HepG2 (cell line): ENCODE results near the gene SFMBT1. TPM values are rescaled to one million over a fixed set of nuclear protein-coding genes. Genes with fewer than 3 reads are reported as not detected.
A peak's percentile ranks its signal among the peaks of the same experiment; 100 is the strongest.

Experiments used
- ATAC-seq: fragments of 200-7000 bp; cut with Tn5 transposase; 3 replicates; pipeline ENCODE4 v1.9.1; 2020; ENCODE audit warnings: mild to moderate bottlenecking, moderate library complexity
- BruUV-seq: library from RNA; stranded (reverse); fragments of 400-500 nt; replicated peaks from 2 replicates; lab custom pipeline; 2021; lab: Mats Ljungman, UMichigan
- CTCF ChIA-PET: fragments of 300-600 bp; formaldehyde crosslinking; extraction: SDS; loops from one replicate; lab custom pipeline; 2021; ENCODE audit warnings: low total read pairs, inconsistent platforms, low intra/inter-chr PET ratio; lab: Yijun Ruan, JAX
- POLR2A ChIA-PET: fragments of 350-600 bp; sonication (Branson Sonifier 250); formaldehyde crosslinking; loops from one replicate; lab custom pipeline; 2020; ENCODE audit warnings: antibody characterized with exemption, inconsistent platforms; lab: Yijun Ruan, JAX
- DNase-seq: peaks from one replicate; pipeline ENCODE4 v3.0.0-alpha.2; 2015; ENCODE audit warnings: low spot score
- FAIRE-seq: peaks from 3 replicates; lab custom pipeline; 2011; peaks lifted over from hg19 to GRCh38; lab: Jason Lieb, UNC
- H2AFZ ChIP-seq: one replicate; pipeline ENCODE4 v1.6.1; 2011; ENCODE audit warnings: low read length, inconsistent platforms
- H3K27ac ChIP-seq: fragments of 300-600 bp; 3 replicates; pipeline ENCODE4 v1.8.0; 2011; ENCODE audit warnings: mixed run types, mild to moderate bottlenecking, mixed read lengths, low read length, inconsistent platforms; ENCODE audit not compliant: insufficient read depth; ENCODE audit errors: extremely low read length
- H3K27me3 ChIP-seq, 2 experiments: fragments of 200-600 bp in 1 of 2; 2 replicates in 1 of 2; 3 replicates in 1 of 2; pipeline versions ENCODE4 v1.6.0 to v1.8.0; 2011; ENCODE audit warnings: low read length in 2 of 2, mild to moderate bottlenecking in 2 of 2, moderate library complexity in 2 of 2, inconsistent platforms in 1 of 2; ENCODE audit not compliant: insufficient read depth in 2 of 2, control insufficient read depth in 1 of 2
- H3K36me3 ChIP-seq, 2 experiments: fragments of 200-600 bp in 1 of 2; replicated peaks in 1 of 2; 2 replicates in 1 of 2; 3 replicates in 1 of 2; pipeline versions ENCODE4 v1.5.1 to v1.8.0; 2011; ENCODE audit warnings: low read length in 2 of 2, inconsistent platforms in 1 of 2; ENCODE audit not compliant: insufficient read depth in 2 of 2, control insufficient read depth in 1 of 2
- H3K4me1 ChIP-seq: 2 replicates; pipeline ENCODE4 v1.5.1; 2012; ENCODE audit warnings: low read length, inconsistent platforms; ENCODE audit not compliant: insufficient read depth
- H3K4me2 ChIP-seq: 2 replicates; pipeline ENCODE4 v1.6.0; 2011; ENCODE audit warnings: low read depth, low read length, inconsistent platforms
- H3K4me3 ChIP-seq, 3 experiments: fragments of 200-600 bp in 1 of 3; sonication (generic), shearing (Covaris generic) in 1 of 3; replicated peaks in 1 of 3; 2 replicates each; pipeline ENCODE4 v1.5.1; 2011 to 2016; ENCODE audit warnings: low read length in 3 of 3, inconsistent platforms in 2 of 3, low read depth in 2 of 3, mild to moderate bottlenecking in 2 of 3, control low read depth in 1 of 3, mixed read lengths in 1 of 3; ENCODE audit not compliant: insufficient read depth in 1 of 3
- H3K79me2 ChIP-seq: one replicate; pipeline ENCODE4 v1.6.1; 2011; ENCODE audit warnings: low read length, inconsistent platforms; ENCODE audit not compliant: insufficient read depth
- H3K9ac ChIP-seq: 2 replicates; pipeline ENCODE4 v1.6.0; 2011; ENCODE audit warnings: mild to moderate bottlenecking, low read depth, low read length, inconsistent platforms; ENCODE audit not compliant: insufficient read depth
- H3K9me3 ChIP-seq: 2 replicates; pipeline ENCODE4 v1.5.1; 2012; ENCODE audit warnings: mild to moderate bottlenecking, low read length
- H4K20me1 ChIP-seq: 2 replicates; pipeline ENCODE4 v1.6.0; 2011; ENCODE audit warnings: inconsistent platforms, mild to moderate bottlenecking, low read length, moderate library complexity; ENCODE audit not compliant: insufficient read depth
- AGO1 ChIP-seq: fragments of 200-400 bp; formaldehyde crosslinking; IDR thresholded peaks from 2 replicates; pipeline ENCODE4 v1.6.1; 2017; ENCODE audit warnings: mild to moderate bottlenecking, low read depth, low read length, moderate library complexity; ENCODE audit not compliant: poor library complexity, severe bottlenecking
- ATAD3A ChIP-seq: sonication (generic); formaldehyde crosslinking; IDR thresholded peaks from 2 replicates; pipeline ENCODE4 v1.4.0; 2020; ENCODE audit warnings: missing genetic modification reagents
- DNMT1 ChIP-seq: sonication (generic); formaldehyde crosslinking; IDR thresholded peaks from 2 replicates; pipeline ENCODE4 v1.5.1; 2020; ENCODE audit warnings: mild to moderate bottlenecking, missing genetic modification reagents
- HOXD1 ChIP-seq: sonication (generic); formaldehyde crosslinking; IDR thresholded peaks from 2 replicates; pipeline ENCODE4 v1.5.0; 2020; ENCODE audit warnings: missing genetic modification reagents
- ISL2 ChIP-seq: sonication (generic); formaldehyde crosslinking; IDR thresholded peaks from 2 replicates; pipeline ENCODE4 v1.5.0; 2020; ENCODE audit warnings: missing genetic modification reagents
- KDM3A ChIP-seq: IDR thresholded peaks from 2 replicates; pipeline ENCODE4 v1.6.1; 2018; ENCODE audit warnings: low read depth, missing compliant biosample characterization
- PHF21A ChIP-seq: sonication (generic); formaldehyde crosslinking; IDR thresholded peaks from 2 replicates; pipeline ENCODE4 v1.5.0; 2020; ENCODE audit warnings: mild to moderate bottlenecking, missing genetic modification reagents
- PITX1 ChIP-seq: sonication (generic); formaldehyde crosslinking; IDR thresholded peaks from 2 replicates; pipeline ENCODE4 v1.5.1; 2020; ENCODE audit warnings: mild to moderate bottlenecking, missing genetic modification reagents
- SOX13 ChIP-seq, 3 experiments: fragments of 450-650 bp in 1 of 3; sonication (generic) in 1 of 3; formaldehyde crosslinking in 1 of 3; IDR thresholded peaks in 2 of 3; conservative IDR thresholded peaks in 1 of 3; 2 replicates each; pipeline versions ENCODE4 v1.5.0 to v1.6.1; 2016 to 2020; ENCODE audit warnings: antibody characterized with exemption in 1 of 3, mild to moderate bottlenecking in 1 of 3, missing compliant biosample characterization in 1 of 3, missing genetic modification reagents in 1 of 3, moderate library complexity in 1 of 3
- TRAFD1 ChIP-seq: sonication (generic); formaldehyde crosslinking; IDR thresholded peaks from 2 replicates; pipeline ENCODE4 v1.5.1; 2020; ENCODE audit warnings: missing genetic modification reagents, mild to moderate bottlenecking, borderline replicate concordance
- ZFAT ChIP-seq: sonication (generic); formaldehyde crosslinking; conservative IDR thresholded peaks from 2 replicates; pipeline ENCODE4 v1.8.1; 2023; ENCODE audit warnings: missing genetic modification reagents, inconsistent platforms
- ZHX1 ChIP-seq: sonication (generic); formaldehyde crosslinking; IDR thresholded peaks from 2 replicates; pipeline ENCODE4 v1.8.1; 2022; ENCODE audit warnings: low read depth, mild to moderate bottlenecking, missing genetic modification reagents
- ZNF569 ChIP-seq: sonication (generic); formaldehyde crosslinking; IDR thresholded peaks from 2 replicates; pipeline ENCODE4 v1.5.0; 2020; ENCODE audit warnings: mild to moderate bottlenecking, missing genetic modification reagents, moderate library complexity, borderline replicate concordance
- ZNF782 ChIP-seq: sonication (generic); formaldehyde crosslinking; IDR thresholded peaks from 2 replicates; pipeline ENCODE4 v1.4.0; 2020; ENCODE audit warnings: missing genetic modification reagents, mild to moderate bottlenecking, borderline replicate concordance
- ZNF83 ChIP-seq: sonication (generic); formaldehyde crosslinking; IDR thresholded peaks from 2 replicates; pipeline ENCODE4 v1.4.0; 2020; ENCODE audit warnings: missing genetic modification reagents, mild to moderate bottlenecking, borderline replicate concordance
- WGBS: methylation state at CpG from one replicate; pipeline ENCODE4 v1.1.6; 2017; ENCODE audit warnings: low lambda C conversion rate; 5-methylcytosine and 5-hydroxymethylcytosine counted together
- in situ Hi-C: cut with HindIII; loops from 2 replicates; pipeline ENCODE4 v1.10.0; 2017; ENCODE audit warnings: low pct_unique_long_range_greater_than_20kb; ENCODE audit not compliant: extremely low pct_ligation_motif_present
- intact Hi-C: fragments of 100-400 bp; cut with micrococcal nuclease; formaldehyde crosslinking; loops from one replicate; pipeline ENCODE4 v1.10.0; 2022; ENCODE audit not compliant: unreplicated experiment
- polyA plus RNA-seq, 8 experiments: library from polyadenylated mRNA; depleted of rRNA in 3 of 8; stranded (reverse) in 7 of 8; unstranded in 1 of 8; fragments of >200 nt; fragmentation: Illumina TruSeq in 4 of 8; extraction: Trizol in 4 of 8; gene quantifications; 2 replicates each; pipeline versions ENCODE4 v1.2.1 to v1.2.3, GENCODE V29; 2011 to 2016; ENCODE audit warnings: low read depth in 4 of 8, missing spikeins in 1 of 8, mixed read lengths in 1 of 8; ENCODE audit not compliant: insufficient read depth in 1 of 8
- total RNA-seq, 5 experiments: library from RNA; depleted of rRNA; stranded (reverse); fragments of >200 nt; fragmentation: Illumina TruSeq; extraction: Trizol; gene quantifications; 2 replicates each; pipeline ENCODE4 v1.2.3, GENCODE V29; 2016; ENCODE audit warnings: low read depth in 1 of 5
- TF ChIP-seq, protein P1 (sequence below): sonication (generic); formaldehyde crosslinking; conservative IDR thresholded peaks from 2 replicates; pipeline ENCODE4 v1.8.1; 2023; ENCODE audit warnings: missing genetic modification reagents

SFMBT1 gene
- total and polyA plus RNA-seq, 2 of the 13 experiments (the other 11 are each of a cell fraction or from before 2014, with no cell fraction given): 3.8 to 12.8 TPM

DNA sequence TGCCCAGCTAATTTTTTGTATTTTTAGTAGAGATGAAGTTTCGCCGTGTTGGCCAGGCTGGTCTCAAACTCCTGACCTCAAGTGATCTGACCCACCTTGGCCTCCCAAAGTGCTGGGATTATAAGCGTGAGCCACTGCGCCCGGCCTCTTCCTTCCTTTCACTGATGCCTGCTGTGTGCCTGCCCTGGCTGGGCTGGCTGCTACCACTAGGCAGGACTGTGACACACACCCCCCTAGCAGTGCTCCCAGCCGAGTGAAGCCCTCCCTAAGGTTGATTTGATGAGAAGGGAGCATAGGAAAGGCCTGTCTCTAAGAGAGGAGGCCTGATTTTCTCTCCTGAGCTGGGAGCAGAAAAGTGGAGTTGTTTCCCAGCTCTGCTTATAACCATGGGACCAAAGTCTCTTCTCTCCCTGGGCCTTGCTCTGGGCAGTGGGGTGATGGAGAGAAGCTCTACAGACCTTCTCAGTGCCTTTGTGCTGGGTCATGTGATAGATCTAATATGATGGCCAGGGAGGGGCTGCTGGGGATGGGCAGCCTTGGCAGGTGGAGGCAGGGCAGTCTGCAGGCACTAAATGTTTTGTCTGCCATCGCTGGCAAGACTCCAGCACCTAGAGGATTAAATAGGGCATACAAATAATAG lies 20.1 kb upstream of the SFMBT1 start:
- no peaks in the 10 kb centered on the region for H4K20me1 ChIP-seq
- H3K36me3 ChIP-seq: no peaks in the 10 kb centered on the region
- no peak overlapping the region for H3K4me2 ChIP-seq
- no peak overlapping the region for H3K9ac ChIP-seq
- H3K27ac ChIP-seq: no peak overlapping the region
- no peaks in the 10 kb centered on the region for H3K4me1 ChIP-seq
- no TSS peak for BruUV-seq
- H3K4me3 ChIP-seq: no peak overlapping the region
- ChIA-PET POLR2A (interaction anchor here (0.5 kb wide), 1 partner anchor 37 kb away, joined by 3 read pairs; no protein-coding TSS in a partner anchor), CTCF (no interaction called here)
- WGBS: 53% methylated on average over 7 of the region's 7 CpGs
- no peaks in the 10 kb centered on the region for H3K9me3 ChIP-seq
- FAIRE-seq: no peak
- intact Hi-C loops (no loop called here), in situ Hi-C loops (no loop called here)
- peak; percentile 65 for ATAC-seq
- no peaks in the 10 kb centered on the region for H3K79me2 ChIP-seq
- TF ChIP-seq DNMT1 (CRISPR knock-in tag) (no peak), ISL2 (no peak), HOXD1 (no peak), ZNF782 (CRISPR knock-in tag) (no peak), AGO1 (no peak), TRAFD1 (no peak), ZHX1 (CRISPR knock-in tag) (no peak), KDM3A (CRISPR knock-in tag) (no peak), ZFAT (CRISPR knock-in tag) (no peak), ZNF569 (no peak), PITX1 (CRISPR knock-in tag) (no peak), ATAD3A (no peak), SOX13 (IDR thresholded peaks at IDR 0.05) (no peak), SOX13 (CRISPR knock-in tag; conservative IDR thresholded peaks at IDR 0.05 in 1 of 2, IDR thresholded peaks at IDR 0.05 in 1 of 2) (no peak), ZNF83 (CRISPR knock-in tag) (no peak), PHF21A (CRISPR knock-in tag) (no peak)
- TF ChIP-seq, protein P1, sequence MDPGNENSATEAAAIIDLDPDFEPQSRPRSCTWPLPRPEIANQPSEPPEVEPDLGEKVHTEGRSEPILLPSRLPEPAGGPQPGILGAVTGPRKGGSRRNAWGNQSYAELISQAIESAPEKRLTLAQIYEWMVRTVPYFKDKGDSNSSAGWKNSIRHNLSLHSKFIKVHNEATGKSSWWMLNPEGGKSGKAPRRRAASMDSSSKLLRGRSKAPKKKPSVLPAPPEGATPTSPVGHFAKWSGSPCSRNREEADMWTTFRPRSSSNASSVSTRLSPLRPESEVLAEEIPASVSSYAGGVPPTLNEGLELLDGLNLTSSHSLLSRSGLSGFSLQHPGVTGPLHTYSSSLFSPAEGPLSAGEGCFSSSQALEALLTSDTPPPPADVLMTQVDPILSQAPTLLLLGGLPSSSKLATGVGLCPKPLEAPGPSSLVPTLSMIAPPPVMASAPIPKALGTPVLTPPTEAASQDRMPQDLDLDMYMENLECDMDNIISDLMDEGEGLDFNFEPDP (CRISPR knock-in tag): no peak
- no peak overlapping the region for H2AFZ ChIP-seq
- peaks cover 2 to 3% of the 10 kb centered on the region in 2 experiments; a peak in 3 of 5 replicates for H3K27me3 ChIP-seq
- no peak for DNase-seq
